GM12873 (cell line): Measurements from ENCODE around the gene RNF40.

Experiments used
- TF ChIP-seq, protein P1 (sequence below): IDR thresholded peaks from 2 replicates; pipeline ENCODE4 v1.5.1; 2012; ENCODE audit warnings: low read depth, mild to moderate bottlenecking, moderate library complexity, low read length, control low read depth; ENCODE audit not compliant: insufficient read depth; ENCODE audit errors: missing control alignments

The RNF40 gene

DNA sequence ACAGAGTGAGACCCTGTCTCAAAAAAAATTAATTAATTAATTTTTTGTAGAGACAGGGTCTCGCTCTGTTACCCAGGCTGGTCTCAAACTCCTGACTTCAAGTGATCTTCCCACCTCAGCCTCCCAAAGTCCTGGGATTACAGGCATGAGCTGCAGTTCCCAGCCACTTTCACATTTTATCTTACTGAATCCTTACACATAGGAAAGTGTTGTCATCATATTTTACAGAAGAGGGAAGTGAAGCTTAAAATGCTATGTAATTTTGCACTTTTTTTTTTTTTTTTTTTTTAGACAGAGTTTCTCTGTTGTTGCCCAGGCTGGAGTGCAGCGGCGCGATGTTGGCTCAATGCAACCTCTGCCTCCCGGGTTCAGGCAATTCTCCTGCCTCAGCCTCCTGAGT lies 46.0 kb downstream of the RNF40 start:
- TF ChIP-seq, protein P1, sequence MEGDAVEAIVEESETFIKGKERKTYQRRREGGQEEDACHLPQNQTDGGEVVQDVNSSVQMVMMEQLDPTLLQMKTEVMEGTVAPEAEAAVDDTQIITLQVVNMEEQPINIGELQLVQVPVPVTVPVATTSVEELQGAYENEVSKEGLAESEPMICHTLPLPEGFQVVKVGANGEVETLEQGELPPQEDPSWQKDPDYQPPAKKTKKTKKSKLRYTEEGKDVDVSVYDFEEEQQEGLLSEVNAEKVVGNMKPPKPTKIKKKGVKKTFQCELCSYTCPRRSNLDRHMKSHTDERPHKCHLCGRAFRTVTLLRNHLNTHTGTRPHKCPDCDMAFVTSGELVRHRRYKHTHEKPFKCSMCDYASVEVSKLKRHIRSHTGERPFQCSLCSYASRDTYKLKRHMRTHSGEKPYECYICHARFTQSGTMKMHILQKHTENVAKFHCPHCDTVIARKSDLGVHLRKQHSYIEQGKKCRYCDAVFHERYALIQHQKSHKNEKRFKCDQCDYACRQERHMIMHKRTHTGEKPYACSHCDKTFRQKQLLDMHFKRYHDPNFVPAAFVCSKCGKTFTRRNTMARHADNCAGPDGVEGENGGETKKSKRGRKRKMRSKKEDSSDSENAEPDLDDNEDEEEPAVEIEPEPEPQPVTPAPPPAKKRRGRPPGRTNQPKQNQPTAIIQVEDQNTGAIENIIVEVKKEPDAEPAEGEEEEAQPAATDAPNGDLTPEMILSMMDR: no peak

DNA sequence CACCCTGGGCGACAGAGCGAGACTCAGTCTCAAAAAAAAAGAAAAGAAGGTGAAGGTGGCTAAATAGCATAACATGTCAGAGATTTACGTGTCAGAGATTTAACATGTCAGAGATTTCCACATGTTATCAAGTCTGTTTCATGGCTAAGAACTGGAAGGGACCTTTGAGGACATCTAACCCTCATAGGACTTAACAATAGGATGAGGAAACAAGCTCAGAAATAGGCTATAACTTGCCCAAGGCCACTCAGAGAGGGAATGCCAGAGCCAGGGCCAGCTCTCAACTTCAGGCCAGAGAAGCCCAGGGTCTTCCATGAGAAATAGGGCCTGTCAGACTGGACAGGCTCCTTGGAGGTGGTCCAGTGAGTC lies 51.7 kb downstream of the RNF40 start:
- TF ChIP-seq, protein P1: no peak

DNA sequence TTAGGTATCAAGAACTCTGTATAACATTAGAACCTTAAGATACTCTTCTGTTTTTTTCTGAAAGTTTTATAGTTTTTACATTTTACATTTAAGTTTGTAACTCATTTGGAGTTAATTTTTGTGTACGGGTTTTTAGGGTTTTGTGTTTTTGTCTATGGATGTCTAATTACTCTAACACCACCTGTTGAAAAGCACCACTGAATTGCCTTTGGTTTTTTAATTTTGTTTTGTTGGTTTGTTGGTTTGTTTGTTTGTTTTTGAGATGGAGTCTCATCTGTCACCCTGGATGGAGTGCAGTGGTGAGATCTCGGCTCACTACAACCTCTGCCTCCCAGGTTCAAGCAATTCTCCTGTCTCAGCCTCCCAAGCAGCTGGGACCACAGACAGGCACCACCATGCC lies 54.6 kb downstream of the RNF40 start:
- TF ChIP-seq, protein P1: no peak

DNA sequence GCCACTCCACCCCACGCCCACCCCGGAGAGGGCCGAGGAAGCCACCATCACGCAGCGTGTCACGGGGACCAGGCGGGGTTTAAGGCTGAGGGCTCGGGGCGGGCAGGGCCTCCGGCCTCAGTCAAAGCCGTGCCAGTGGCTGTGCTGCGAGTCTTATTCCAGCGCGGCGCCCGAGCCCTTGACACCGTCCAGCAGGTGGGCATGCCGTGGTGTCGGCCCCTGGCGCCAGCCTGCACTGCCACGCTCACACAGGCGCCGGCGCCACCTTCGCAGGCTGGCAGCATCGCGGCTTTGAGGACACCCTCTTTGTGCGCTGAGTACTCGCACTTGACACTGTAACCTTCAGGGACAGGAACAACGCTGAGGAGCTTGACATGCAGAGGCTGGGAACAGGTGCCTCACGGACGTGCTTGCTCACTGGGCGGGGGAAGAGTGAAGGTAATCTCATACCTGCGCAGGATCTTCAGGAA lies 58.9 kb downstream of the RNF40 start:
- TF ChIP-seq, protein P1: no peak

DNA sequence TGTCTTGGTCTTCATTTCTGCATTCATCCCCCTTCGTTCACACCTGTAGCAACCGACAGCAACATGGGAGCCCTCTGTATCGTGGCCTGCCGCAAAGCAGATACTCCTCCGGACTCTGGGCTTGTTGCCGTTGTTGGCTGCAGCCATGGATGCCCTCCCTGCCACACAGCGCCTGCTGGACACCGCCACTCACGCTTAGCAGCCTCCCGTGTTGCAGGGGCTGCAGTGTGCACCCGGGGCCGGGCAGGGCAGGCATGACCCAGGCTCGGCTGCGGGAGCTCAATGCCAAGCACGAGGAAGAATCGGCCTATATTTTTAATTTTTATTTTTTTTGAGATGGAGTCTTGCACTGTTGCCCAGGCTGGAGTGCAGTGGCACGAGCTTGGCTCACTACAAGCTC lies 59.8 kb downstream of the RNF40 start:
- TF ChIP-seq, protein P1: no peak
